NCI-H526 (cell line): Measurements from ENCODE around the gene ALDH16A1.

Experiments used
- DNase-seq, 2 experiments: peaks; one replicate each; lab custom pipeline; 2025; lab: John Stamatoyannopoulos, UW

The ALDH16A1 gene

DNA sequence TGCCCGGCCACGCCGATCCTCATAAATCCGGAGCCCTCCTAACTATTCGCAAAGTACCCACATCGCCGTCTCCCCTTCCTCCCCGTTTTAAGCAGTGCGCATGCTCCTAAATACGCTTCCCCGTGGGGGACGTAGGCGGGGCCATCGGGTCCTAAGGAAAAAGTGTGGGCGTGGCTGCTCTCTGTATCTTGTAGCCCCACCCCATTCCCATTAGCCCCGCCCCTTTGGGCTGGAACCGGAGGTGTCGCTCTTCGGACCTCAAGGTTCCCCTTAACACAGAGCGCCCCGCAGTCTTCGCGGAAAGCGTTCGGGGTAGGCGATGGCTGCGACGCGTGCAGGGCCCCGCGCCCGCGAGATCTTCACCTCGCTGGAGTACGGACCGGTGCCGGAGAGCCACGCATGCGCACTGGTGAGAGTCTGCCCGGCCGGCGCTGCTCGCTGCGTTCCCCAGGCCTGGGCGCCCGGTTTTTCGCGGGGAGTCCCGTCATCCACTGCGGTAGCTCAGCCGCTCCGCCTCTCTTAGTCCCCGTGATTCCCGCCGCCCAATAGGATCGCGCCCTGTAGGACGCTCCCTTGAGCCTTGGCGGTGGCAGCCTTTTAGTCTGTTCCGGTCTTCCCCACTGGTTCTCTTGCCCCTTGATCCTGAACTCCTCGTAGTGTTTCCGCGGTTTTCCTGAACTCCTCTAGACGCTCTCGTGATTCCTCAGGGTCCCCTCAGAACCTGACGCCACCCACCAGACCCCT, at the start of gene ALDH16A1:
Gene ALDH16A1 (plus strand): TSS at position 213 of the 744 bp plus-strand sequence. CDS start 107 bp downstream, at position 320.
- peak; percentile 95 to 99 for DNase-seq

- DNase-seq = peak in 1 of 2 experiments; percentile 12
Observed at GRCh38 chr19:49403404-49404187, 49.4 kb upstream of the ALDH16A1 start.

GRCh38 chr19:49407079-49407478, 45.9 kb upstream of the ALDH16A1 start:
- DNase-seq = no peak

- DNase-seq = no peak
Observed at GRCh38 chr19:49407482-49408015, 45.5 kb upstream of the ALDH16A1 start.

- DNase-seq = no peak
Observed at GRCh38 chr19:49408816-49409440, 44.1 kb upstream of the ALDH16A1 start.

GRCh38 chr19:49409441-49410029, 43.5 kb upstream of the ALDH16A1 start:
- DNase-seq = no peak

GRCh38 chr19:49411681-49412326, 41.2 kb upstream of the ALDH16A1 start:
- DNase-seq = no peak

- no peak for DNase-seq
Observed at GRCh38 chr19:49413348-49413747, 39.7 kb upstream of the ALDH16A1 start.

DNA sequence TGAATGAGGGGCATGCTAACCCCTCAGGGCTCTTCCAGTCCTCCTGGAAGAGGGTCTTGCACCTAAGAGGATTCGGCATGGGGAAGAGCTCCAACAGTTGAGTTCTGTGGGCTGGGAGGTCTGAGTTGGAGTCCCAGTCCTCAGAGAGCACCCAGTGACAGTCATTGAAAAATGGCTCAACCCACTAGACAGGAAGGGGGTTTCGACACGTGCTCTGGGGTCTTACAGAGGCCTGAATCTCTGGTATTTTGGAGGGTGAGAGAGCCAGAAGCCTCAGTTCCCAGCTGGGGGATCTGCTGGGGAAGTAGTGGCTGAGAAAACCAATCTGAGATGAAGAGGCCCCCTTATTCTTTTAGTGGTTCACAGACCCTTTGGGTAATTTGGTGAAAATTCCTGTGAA, 38.8 kb upstream of the ALDH16A1 start:
- DNase-seq = no peak

DNA sequence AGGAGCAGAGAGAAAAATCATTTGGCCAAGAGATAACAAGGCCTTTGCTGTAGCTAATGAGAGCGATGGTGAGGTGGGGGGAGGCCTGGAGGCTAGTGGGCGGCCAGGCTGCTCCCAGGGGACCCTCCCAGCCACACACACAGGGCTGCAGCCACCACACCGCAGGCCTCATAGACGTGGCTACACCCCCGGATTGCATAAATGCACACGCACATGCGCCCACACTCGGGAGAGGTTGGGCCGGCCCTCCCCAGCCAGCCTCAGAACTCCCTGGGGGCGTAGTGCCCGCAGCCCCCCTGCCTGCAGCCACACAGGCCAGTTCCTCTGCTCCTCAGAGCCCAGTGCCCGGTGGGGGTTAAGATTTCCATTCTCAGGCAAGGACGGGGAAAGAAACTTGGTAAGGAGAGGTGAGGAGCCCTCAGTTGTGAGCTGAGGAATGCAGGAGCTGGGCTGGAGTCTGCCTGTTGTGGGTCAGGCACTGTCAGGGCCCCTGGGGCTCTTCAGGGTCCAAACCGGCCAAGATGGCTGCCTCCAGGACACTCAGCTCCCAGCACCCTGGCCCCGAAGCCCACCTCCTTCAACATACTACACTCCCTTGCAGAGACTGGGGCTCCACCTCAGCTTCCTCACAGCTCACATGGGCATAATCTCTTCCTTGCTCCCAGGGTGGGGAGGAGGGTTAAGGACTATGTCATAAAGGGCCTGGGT, 37.8 kb upstream of the ALDH16A1 start:
- DNase-seq = no peak

DNA sequence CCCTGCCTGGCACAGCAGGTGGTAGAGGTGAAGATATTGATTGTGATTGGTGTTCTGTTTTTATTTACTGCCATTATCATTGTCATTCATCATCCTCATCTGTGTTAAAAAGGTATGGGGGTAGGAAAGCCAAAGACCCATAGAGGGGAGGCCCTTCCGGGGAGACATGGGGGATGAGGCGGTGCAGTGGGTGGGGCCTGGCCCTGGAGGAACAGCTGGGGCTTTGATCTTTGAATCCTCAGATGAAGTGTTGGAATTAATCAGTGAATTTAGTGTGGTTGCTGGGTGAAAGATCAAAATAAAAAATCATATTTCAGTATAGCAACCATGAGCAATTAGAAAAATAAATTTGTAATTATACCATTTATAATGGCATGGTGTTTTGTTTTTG, 37.2 kb upstream of the ALDH16A1 start:
- no peak for DNase-seq

DNA sequence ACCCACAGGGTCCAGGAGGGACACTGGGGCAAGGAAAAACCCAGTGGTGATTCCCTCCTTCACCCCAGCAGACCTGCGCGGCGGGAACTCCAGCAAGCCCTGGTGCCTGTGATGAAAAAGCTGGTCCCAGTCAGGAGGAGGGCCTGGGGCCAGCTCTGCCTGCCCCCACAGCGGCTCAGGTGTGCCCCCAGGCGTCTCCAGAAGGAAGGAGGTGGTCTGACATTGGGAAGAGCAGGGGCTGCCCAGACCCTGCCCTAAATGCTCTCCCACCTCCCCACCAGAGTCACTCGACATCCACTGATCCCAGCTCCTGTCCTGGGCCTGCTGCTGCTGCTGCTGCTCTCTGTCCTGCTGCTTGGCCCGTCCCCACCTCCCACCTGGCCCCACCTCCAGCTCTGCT, 35.9 kb upstream of the ALDH16A1 start:
- no peak for DNase-seq

- DNase-seq = no peak
Observed at GRCh38 chr19:49418511-49418910, 34.5 kb upstream of the ALDH16A1 start.

GRCh38 chr19:49419173-49419572, 33.9 kb upstream of the ALDH16A1 start:
- no peak for DNase-seq

DNA sequence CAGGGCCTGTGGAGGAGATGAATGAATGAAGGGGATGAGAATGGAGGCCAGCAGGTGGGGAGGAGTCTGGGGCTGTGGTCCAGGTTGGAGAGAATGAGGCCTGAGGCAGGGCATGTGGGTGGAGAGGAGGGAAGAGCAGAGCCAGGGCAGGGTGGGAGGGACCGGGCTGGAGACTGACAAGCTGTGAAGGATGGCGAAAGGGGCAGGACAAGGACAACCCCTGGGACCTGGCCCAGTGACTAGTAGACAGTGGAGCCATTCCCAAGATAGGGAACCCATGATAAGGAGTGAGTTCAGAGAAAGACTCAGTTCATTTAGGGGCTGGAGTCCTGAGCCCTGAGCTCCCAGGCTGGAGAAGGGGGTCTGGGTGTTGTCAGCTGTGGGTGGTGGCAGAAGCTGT, 32.8 kb upstream of the ALDH16A1 start:
- no peak for DNase-seq

GRCh38 chr19:49421039-49421877, 31.8 kb upstream of the ALDH16A1 start:
- peak; percentile 43 to 82 for DNase-seq

DNA sequence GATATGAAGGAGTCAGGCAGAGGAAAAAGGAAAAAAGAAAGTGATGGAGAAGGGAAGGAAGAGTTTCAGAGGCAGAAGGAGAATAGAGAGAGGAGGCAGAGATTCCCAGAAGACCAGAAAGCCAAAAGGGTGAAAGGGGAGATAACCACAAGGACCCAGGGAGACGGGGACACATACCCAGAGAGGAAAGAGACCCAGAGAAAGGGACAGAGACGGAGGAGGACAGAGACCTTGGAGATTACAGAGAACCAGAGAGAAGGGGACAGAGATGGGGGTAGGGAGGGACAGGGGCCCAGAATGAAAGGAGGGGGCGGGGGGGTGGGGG, 31.2 kb upstream of the ALDH16A1 start:
- DNase-seq = no peak

DNA sequence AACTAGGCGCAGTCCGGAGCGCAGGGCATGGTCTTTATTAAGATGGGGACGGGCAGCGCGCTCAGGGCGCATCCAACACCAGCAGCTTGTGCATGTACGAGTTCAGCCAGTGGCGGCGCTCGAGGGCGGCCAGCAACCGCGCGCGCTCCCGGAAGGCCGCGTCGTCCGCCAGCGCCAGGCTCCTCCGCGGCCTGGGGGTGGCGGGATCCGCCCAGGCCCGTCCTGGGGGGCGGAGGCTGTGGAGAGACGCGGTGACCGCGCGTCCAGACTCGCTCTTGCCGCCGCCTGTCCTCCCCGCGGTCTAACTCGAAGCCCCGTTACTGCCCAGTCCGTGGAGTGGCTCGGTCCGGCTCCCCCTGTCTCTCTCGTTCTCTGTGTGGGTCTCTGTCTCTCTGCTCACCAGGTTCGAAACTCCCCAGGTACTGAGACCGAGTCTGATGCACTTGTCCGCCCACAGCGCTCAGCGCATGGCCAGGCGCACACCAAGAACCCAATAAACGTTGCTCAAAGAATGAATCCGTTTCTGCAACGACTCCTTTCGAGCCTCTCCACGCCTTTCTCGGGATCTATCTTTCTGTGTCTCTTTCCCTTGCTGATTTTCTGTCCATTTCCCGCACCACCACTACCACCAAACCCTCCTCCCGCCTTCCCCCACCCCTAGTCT, 30.5 kb upstream of the ALDH16A1 start:
- peak in 1 of 2 experiments; percentile 53 for DNase-seq

DNA sequence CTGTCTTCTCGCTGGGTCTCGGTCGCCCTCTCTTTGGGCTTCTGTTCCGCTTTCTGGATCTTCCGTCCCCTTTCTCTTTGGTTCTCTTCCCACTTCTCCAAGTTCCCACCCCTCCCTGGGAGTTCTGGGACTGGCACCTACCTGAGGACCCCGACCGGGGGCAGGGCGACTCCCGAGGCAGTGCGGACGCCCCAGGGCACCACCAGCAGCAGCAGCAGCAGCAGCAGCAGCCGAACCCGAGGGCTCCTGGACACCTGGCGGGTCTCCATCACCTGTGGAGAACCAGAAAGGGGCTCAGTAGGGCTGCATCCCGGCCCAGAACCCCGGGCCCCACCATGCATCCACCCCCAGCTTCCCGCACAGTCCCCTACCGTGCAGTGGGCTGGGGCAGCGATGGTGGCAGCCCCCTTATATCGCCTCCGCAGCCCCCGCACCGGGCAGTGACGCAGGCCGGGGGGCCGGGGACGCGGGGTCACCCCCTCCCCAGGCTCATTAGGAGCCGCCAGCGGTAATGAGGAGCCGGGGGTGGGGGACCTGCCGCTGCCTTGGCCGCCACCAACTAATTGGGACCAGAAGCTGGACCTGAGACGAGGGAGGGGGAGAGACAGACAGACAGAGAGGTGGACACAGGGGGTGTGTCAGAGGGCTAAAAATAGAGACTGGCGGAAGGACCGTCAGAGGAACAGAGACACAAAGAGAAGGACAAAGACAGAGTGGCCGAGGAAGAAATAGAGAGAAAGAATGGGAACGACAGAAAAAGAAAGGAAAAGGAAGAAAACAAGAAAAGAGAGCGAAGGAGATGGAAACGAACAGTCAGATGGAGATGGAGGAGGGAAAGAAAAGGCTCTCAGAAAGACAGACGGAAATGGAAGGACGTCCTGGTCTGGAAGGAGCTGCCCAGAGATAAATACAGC, 29.7 kb upstream of the ALDH16A1 start, which contains the start of gene PTH2:
Gene PTH2 (minus strand): TSS at position 371 of the 914 bp plus-strand sequence. CDS start 102 bp downstream, at position 269.
- DNase-seq = no peak
